RKO (cell line): ENCODE data around the gene POTEF.
A peak's percentile ranks its signal among the peaks of the same experiment; 100 is the strongest.
"Not testable (repeated sequence)": the region's sequence is repeated elsewhere in the genome, so short reads cannot be mapped to it uniquely, and the experiment has no call there.

ENCODE experiments used
- DNase-seq: peaks from one replicate; pipeline ENCODE4 v3.0.0-alpha.2; 2016; ENCODE audit warnings: low spot score

POTEF gene

GRCh38 chr2:130129120-130129829 lies at the start of gene POTEF:
TSS of gene POTEF (minus strand) at chr2:130129222. CDS start at chr2:130120515, 8,707 bp downstream.
- not testable (repeated sequence) for DNase-seq

- DNase-seq, result not testable (repeated sequence)
Observed at GRCh38 chr2:130174866-130175265, 45.8 kb upstream of the POTEF start.

- DNase-seq, result no peak
Observed at GRCh38 chr2:130169896-130170295, 40.9 kb upstream of the POTEF start.

GRCh38 chr2:130169163-130169562 lies 40.1 kb upstream of the POTEF start:
- DNase-seq, result not testable (repeated sequence)

- DNase-seq, result not testable (repeated sequence)
Observed at GRCh38 chr2:130166611-130167010, 37.6 kb upstream of the POTEF start.

- DNase-seq, result no peak
Observed at GRCh38 chr2:130165293-130166016, 36.4 kb upstream of the POTEF start.

- DNase-seq, result no peak
Observed at GRCh38 chr2:130162968-130163367, 33.9 kb upstream of the POTEF start.

GRCh38 chr2:130162486-130162885 lies 33.5 kb upstream of the POTEF start:
- not testable (repeated sequence) for DNase-seq

GRCh38 chr2:130160838-130161705 lies 32.0 kb upstream of the POTEF start:
- DNase-seq, result not testable (repeated sequence)

GRCh38 chr2:130160131-130160530 lies 31.1 kb upstream of the POTEF start:
- no peak for DNase-seq

- DNase-seq, result not testable (repeated sequence)
Observed at GRCh38 chr2:130159376-130159775, 30.4 kb upstream of the POTEF start.

- no peak for DNase-seq
Observed at GRCh38 chr2:130158631-130159030, 29.6 kb upstream of the POTEF start.

GRCh38 chr2:130157825-130158514 lies 28.9 kb upstream of the POTEF start:
- not testable (repeated sequence) for DNase-seq

- DNase-seq, result not testable (repeated sequence)
Observed at GRCh38 chr2:130157354-130157753, 28.3 kb upstream of the POTEF start.

- no peak for DNase-seq
Observed at GRCh38 chr2:130156624-130157004, 27.6 kb upstream of the POTEF start.

GRCh38 chr2:130155956-130156623 lies 27.1 kb upstream of the POTEF start:
- peak; percentile 42 for DNase-seq

- no peak for DNase-seq
Observed at GRCh38 chr2:130154773-130155765, 26.0 kb upstream of the POTEF start.

GRCh38 chr2:130154423-130154770 lies 25.4 kb upstream of the POTEF start:
- DNase-seq, result not testable (repeated sequence)

GRCh38 chr2:130153721-130154422 lies 24.9 kb upstream of the POTEF start:
- DNase-seq, result not testable (repeated sequence)
